Hepatocyte (in vitro differentiated cells): ENCODE results near the gene ILDR2.

Experiments
- CTCF ChIP-seq: fragments of 200-600 bp; sonication (generic); IDR thresholded peaks from 2 replicates; pipeline ENCODE4 v1.5.1; 2016; ENCODE audit warnings: antibody characterized with exemption, mild to moderate bottlenecking; ENCODE audit not compliant: poor library complexity
- EZH2 ChIP-seq: fragments of 200-600 bp; sonication (generic); IDR thresholded peaks from 2 replicates; pipeline ENCODE4 v1.6.1; 2016; ENCODE audit warnings: antibody characterized with exemption, mild to moderate bottlenecking, borderline replicate concordance
- EZH2phosphoT487 ChIP-seq: fragments of 200-600 bp; sonication (generic); IDR thresholded peaks from one replicate; pipeline ENCODE4 v1.6.1; 2018; ENCODE audit warnings: antibody characterized with exemption, mild to moderate bottlenecking, low read depth, moderate library complexity; ENCODE audit not compliant: unreplicated experiment, severe bottlenecking

- TF ChIP-seq CTCF (no peak), EZH2 (no peak), EZH2phosphoT487 (no peak)
Measured at GRCh38 chr1:166874464-166874863, 100.9 kb downstream of the ILDR2 start.
